Fibroblast of lung (primary cell): Measurements from ENCODE around the gene PARP14. TPM values are rescaled to one million over a fixed set of nuclear protein-coding genes. Genes with fewer than 3 reads are reported as not detected.
"Not testable (repeated sequence)": the region's sequence is repeated elsewhere in the genome, so short reads cannot be mapped to it uniquely, and the experiment has no call there.

Experiments
- DNase-seq, 2 donors: peaks; one replicate each; pipeline versions ENCODE4 v3.0.0 to v3.0.0-alpha.2; 2010; ENCODE audit warnings: low read depth in 2 of 2
- H2AFZ ChIP-seq: 2 replicates; pipeline ENCODE4 v1.5.1; 2012; ENCODE audit warnings: low read length, control low read depth, inconsistent platforms
- H3K27ac ChIP-seq: 2 replicates; pipeline ENCODE4 v1.5.1; 2011; ENCODE audit warnings: low read length, control low read depth; ENCODE audit not compliant: insufficient read depth
- H3K27me3 ChIP-seq: 2 replicates; pipeline ENCODE4 v1.5.1; 2011; ENCODE audit warnings: mild to moderate bottlenecking, low read length; ENCODE audit not compliant: control insufficient read depth, insufficient read depth
- H3K36me3 ChIP-seq: 2 replicates; pipeline ENCODE4 v1.5.1; 2011; ENCODE audit warnings: low read length; ENCODE audit not compliant: control insufficient read depth, insufficient read depth
- H3K4me1 ChIP-seq: 2 replicates; pipeline ENCODE4 v1.5.1; 2011; ENCODE audit warnings: low read length; ENCODE audit not compliant: control insufficient read depth, insufficient read depth; ENCODE audit errors: extremely low read depth
- H3K4me2 ChIP-seq: 2 replicates; pipeline ENCODE4 v1.5.1; 2011; ENCODE audit warnings: low read length, control low read depth; ENCODE audit not compliant: insufficient read depth; ENCODE audit errors: extremely low read depth
- H3K4me3 ChIP-seq, 4 experiments: fragments of 200-600 bp in 1 of 4; sonication (generic) in 1 of 4; replicated peaks in 1 of 4; 2 replicates each; pipeline ENCODE4 v1.5.1; 2011 to 2016; ENCODE audit warnings: low read length in 4 of 4, low read depth in 3 of 4, mild to moderate bottlenecking in 3 of 4, control low read depth in 2 of 4, inconsistent platforms in 1 of 4, mixed read lengths in 1 of 4; ENCODE audit not compliant: insufficient read depth in 1 of 4; ENCODE audit errors: control extremely low read depth in 1 of 4
- H3K79me2 ChIP-seq: 2 replicates; pipeline ENCODE4 v1.5.1; 2012; ENCODE audit warnings: mild to moderate bottlenecking, low read length, inconsistent platforms; ENCODE audit not compliant: control insufficient read depth, insufficient read depth
- H3K9ac ChIP-seq: 2 replicates; pipeline ENCODE4 v1.5.1; 2011; ENCODE audit warnings: mild to moderate bottlenecking, low read length, control low read depth; ENCODE audit not compliant: insufficient read depth
- H3K9me3 ChIP-seq: 2 replicates; pipeline ENCODE4 v1.5.1; 2012; ENCODE audit warnings: low read depth, low read length; ENCODE audit not compliant: control insufficient read depth, insufficient read depth
- H4K20me1 ChIP-seq: 2 replicates; pipeline ENCODE4 v1.5.1; 2011; ENCODE audit warnings: low read length; ENCODE audit not compliant: control insufficient read depth, insufficient read depth; ENCODE audit errors: extremely low read depth
- EZH2 ChIP-seq: IDR thresholded peaks from 2 replicates; pipeline ENCODE4 v1.5.1; 2012; ENCODE audit warnings: low read length, control low read depth, mild to moderate bottlenecking; ENCODE audit errors: missing control alignments
- polyA plus RNA-seq, 2 donors: library from polyadenylated mRNA; depleted of rRNA in 1 of 2; stranded (reverse) in 1 of 2; unstranded in 1 of 2; fragments of >200 nt; gene quantifications; 2 replicates each; pipeline ENCODE4 v1.2.1, GENCODE V29; 2011 to 2012; ENCODE audit warnings: missing spikeins in 1 of 2
- total RNA-seq: library from RNA; depleted of rRNA; stranded (reverse); fragments of >200 nt; gene quantifications from 2 replicates; pipeline ENCODE4 v1.2.1, GENCODE V29; 2014
- TF ChIP-seq, protein P1 (sequence below), 2 donors: IDR thresholded peaks in 1 of 2; conservative IDR thresholded peaks in 1 of 2; 1 replicate in 1 of 2; 2 replicates in 1 of 2; pipeline ENCODE4 v1.5.1; 2011 to 2012; ENCODE audit warnings: low read length in 2 of 2, control low read depth in 1 of 2, inconsistent platforms in 1 of 2, low read depth in 1 of 2, mild to moderate bottlenecking in 1 of 2

PARP14 gene
- total and polyA plus RNA-seq, 2 donors (not counting 1 experiment from before 2014, with no cell fraction given): 35.6 to 78.3 TPM

DNA sequence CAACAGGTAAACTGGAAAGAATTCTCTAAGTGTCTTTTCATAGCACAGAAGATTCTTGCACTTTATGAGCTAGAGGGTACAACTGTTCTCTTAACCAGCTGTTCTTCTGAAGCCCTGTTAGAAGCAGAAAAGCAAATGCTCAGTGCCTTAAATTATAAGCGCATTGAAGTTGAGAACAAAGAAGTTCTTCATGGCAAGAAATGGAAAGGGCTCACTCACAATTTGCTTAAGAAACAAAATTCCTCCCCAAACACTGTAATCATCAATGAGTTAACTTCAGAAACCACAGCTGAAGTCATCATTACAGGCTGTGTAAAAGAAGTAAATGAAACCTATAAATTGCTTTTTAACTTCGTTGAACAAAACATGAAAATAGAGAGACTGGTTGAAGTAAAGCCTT lies 19.6 kb downstream of the PARP14 start:
- Histone ChIP-seq H3K27ac (no peak overlapping the region), H3K9ac (no peak overlapping the region), H3K27me3 (no peaks in the 10 kb centered on the region), H3K36me3 (peaks cover 8% of the 10 kb centered on the region), H4K20me1 (no peaks in the 10 kb centered on the region), H2AFZ (no peak overlapping the region), H3K9me3 (no peaks in the 10 kb centered on the region), H3K79me2 (no peaks in the 10 kb centered on the region), H3K4me1 (no peaks in the 10 kb centered on the region), H3K4me3 (no peak overlapping the region), H3K4me2 (no peak overlapping the region)
- TF ChIP-seq, protein P1, sequence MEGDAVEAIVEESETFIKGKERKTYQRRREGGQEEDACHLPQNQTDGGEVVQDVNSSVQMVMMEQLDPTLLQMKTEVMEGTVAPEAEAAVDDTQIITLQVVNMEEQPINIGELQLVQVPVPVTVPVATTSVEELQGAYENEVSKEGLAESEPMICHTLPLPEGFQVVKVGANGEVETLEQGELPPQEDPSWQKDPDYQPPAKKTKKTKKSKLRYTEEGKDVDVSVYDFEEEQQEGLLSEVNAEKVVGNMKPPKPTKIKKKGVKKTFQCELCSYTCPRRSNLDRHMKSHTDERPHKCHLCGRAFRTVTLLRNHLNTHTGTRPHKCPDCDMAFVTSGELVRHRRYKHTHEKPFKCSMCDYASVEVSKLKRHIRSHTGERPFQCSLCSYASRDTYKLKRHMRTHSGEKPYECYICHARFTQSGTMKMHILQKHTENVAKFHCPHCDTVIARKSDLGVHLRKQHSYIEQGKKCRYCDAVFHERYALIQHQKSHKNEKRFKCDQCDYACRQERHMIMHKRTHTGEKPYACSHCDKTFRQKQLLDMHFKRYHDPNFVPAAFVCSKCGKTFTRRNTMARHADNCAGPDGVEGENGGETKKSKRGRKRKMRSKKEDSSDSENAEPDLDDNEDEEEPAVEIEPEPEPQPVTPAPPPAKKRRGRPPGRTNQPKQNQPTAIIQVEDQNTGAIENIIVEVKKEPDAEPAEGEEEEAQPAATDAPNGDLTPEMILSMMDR (conservative IDR thresholded peaks at IDR 0.05 in 1 of 2, IDR thresholded peaks at IDR 0.05 in 1 of 2; ENCODE audit: low read depth in 1 of 2, low read length in 2 of 2): no peak
- no peak for TF ChIP-seq EZH2
- no peak for DNase-seq

DNA sequence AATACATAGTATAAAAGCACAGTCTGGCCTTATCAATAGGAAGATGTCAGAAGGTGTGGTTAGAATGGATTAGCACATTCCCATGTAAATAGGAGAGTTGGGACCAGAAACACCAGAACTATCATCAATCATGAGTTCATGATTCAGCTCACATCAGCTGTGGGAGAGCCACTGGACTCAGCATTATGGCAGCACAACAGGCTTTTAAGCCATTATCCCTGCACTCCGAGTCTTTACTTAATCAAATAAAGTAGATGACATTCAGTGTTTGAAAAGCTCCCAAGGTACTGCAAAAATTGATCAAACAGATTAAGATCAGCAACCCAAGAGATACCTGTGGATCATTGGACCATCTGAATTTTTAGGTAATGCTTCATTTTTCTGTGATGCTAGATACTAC lies 24.7 kb downstream of the PARP14 start:
- no peak overlapping the region for H2AFZ ChIP-seq
- no peak overlapping the region for H3K4me3 ChIP-seq
- H3K4me1 ChIP-seq: no peaks in the 10 kb centered on the region
- no peak overlapping the region for H3K9ac ChIP-seq
- H3K9me3 ChIP-seq: no peaks in the 10 kb centered on the region
- H3K27ac ChIP-seq: no peak overlapping the region
- H4K20me1 ChIP-seq: no peaks in the 10 kb centered on the region
- no peaks in the 10 kb centered on the region for H3K79me2 ChIP-seq
- TF ChIP-seq EZH2: no peak
- TF ChIP-seq, protein P1 (conservative IDR thresholded peaks at IDR 0.05 in 1 of 2, IDR thresholded peaks at IDR 0.05 in 1 of 2; ENCODE audit: low read depth in 1 of 2, low read length in 2 of 2): no peak
- no peak overlapping the region for H3K4me2 ChIP-seq
- H3K36me3 ChIP-seq: peaks cover 5% of the 10 kb centered on the region
- H3K27me3 ChIP-seq: no peaks in the 10 kb centered on the region
- DNase-seq: no peak

DNA sequence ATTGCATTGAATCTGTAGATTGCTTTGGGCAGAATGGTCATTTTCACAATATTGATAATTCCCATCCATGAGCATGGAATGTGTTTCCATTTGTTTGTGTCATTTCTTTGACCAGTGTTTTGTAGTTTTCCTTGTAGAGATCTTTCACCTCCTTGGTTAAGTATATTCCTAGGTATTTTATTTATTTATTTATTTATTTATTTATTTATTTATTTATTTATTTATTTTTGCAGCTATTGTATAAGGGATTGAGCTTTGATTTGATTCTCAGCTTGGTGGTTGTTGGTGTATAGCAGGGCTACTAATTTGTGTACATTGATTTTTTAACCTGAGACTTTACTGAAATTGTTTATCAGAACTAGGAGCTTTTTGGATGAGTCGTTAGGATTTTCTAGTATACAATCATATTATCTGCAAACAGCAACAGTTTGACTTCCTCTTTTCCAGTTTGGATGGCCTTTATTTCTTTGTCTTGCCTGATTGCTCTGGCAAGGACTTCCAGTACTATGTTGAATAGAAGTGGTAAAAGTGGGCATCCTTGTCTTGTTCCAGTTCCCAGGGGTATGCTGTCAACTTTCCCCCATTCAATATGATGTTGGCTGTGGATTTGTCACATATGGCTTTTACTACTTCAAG lies 30.1 kb downstream of the PARP14 start:
- H3K79me2 ChIP-seq, H3K27me3 ChIP-seq, H3K4me3 ChIP-seq, H4K20me1 ChIP-seq, H3K9ac ChIP-seq, DNase-seq, H3K9me3 ChIP-seq, H3K36me3 ChIP-seq, H3K4me1 ChIP-seq, H2AFZ ChIP-seq, H3K27ac ChIP-seq, H3K4me2 ChIP-seq: not testable (repeated sequence)
